GM18517 (cell line): ENCODE results near the gene PTTG1.
"Not testable (repeated sequence)": the region's sequence is repeated elsewhere in the genome, so short reads cannot be mapped to it uniquely, and the experiment has no call there.

ENCODE experiments used
- ATAC-seq: cut with Tn5 transposase; IDR thresholded peaks from one replicate; pipeline ENCODE4 v1.9.1; 2021; ENCODE audit warnings: mild to moderate bottlenecking, moderate library complexity; ENCODE audit not compliant: unreplicated experiment

The PTTG1 gene

GRCh38 chr5:160420331-160420610, 1.4 kb upstream of the PTTG1 start:
- no peak for ATAC-seq

- ATAC-seq: no peak
These were observed 1.4 kb downstream of the PTTG1 start for GRCh38 chr5:160423099-160423498.

- no peak for ATAC-seq
These were observed 6.0 kb downstream of the PTTG1 start for GRCh38 chr5:160427607-160428006.

- ATAC-seq: peak; percentile 32
These were observed 10.5 kb downstream of the PTTG1 start for GRCh38 chr5:160432196-160432595.

- no peak for ATAC-seq
These were observed 11.1 kb downstream of the PTTG1 start for GRCh38 chr5:160432787-160433186.

GRCh38 chr5:160434022-160434531, 12.4 kb downstream of the PTTG1 start:
- ATAC-seq: peak; percentile 69

GRCh38 chr5:160435532-160435931, 13.9 kb downstream of the PTTG1 start:
- no peak for ATAC-seq

- no peak for ATAC-seq
These were observed 14.4 kb downstream of the PTTG1 start for GRCh38 chr5:160436017-160436416.

GRCh38 chr5:160436661-160437060, 15.0 kb downstream of the PTTG1 start:
- not testable (repeated sequence) for ATAC-seq

GRCh38 chr5:160437271-160437670, 15.6 kb downstream of the PTTG1 start:
- no peak for ATAC-seq

GRCh38 chr5:160438316-160439204, 16.9 kb downstream of the PTTG1 start:
- ATAC-seq: peak; percentile 36

GRCh38 chr5:160439205-160439600, 17.5 kb downstream of the PTTG1 start:
- peak; percentile 63 for ATAC-seq

- ATAC-seq: no peak
These were observed 19.7 kb downstream of the PTTG1 start for GRCh38 chr5:160441311-160441781.

GRCh38 chr5:160442824-160443431, 21.3 kb downstream of the PTTG1 start:
- ATAC-seq: no peak

- no peak for ATAC-seq
These were observed 22.8 kb downstream of the PTTG1 start for GRCh38 chr5:160444407-160444806.

GRCh38 chr5:160445132-160445531, 23.5 kb downstream of the PTTG1 start:
- ATAC-seq: peak; percentile 51

GRCh38 chr5:160445751-160446150, 24.1 kb downstream of the PTTG1 start:
- ATAC-seq: no peak

GRCh38 chr5:160448886-160449285, 27.2 kb downstream of the PTTG1 start:
- ATAC-seq: no peak

- no peak for ATAC-seq
These were observed 27.8 kb downstream of the PTTG1 start for GRCh38 chr5:160449458-160449857.

- peak; percentile 49 for ATAC-seq
These were observed 28.7 kb downstream of the PTTG1 start for GRCh38 chr5:160450164-160450932.

GRCh38 chr5:160451281-160451680, 29.6 kb downstream of the PTTG1 start:
- ATAC-seq: no peak
